Neural crest cell (in vitro differentiated cells): ENCODE results near the gene ABCB10. TPM values are rescaled to one million over a fixed set of nuclear protein-coding genes. Genes with fewer than 3 reads are reported as not detected.

Source experiments
- DNase-seq: peaks from one replicate; pipeline ENCODE4 v3.0.0; 2021; ENCODE audit warnings: low read depth, mixed read lengths, low spot score
- H3K27ac Mint-ChIP-seq: one replicate; pipeline ENCODE4 v1.8.0; 2021; ENCODE audit warnings: mild to moderate bottlenecking, mixed read lengths; ENCODE audit not compliant: unreplicated experiment
- H3K27me3 Mint-ChIP-seq: 2 replicates; pipeline ENCODE4 v1.8.0; 2021; ENCODE audit warnings: low read depth, mild to moderate bottlenecking, mixed read lengths
- H3K36me3 Mint-ChIP-seq: 2 replicates; pipeline ENCODE4 v1.8.0; 2021; ENCODE audit warnings: low read depth, mild to moderate bottlenecking, mixed read lengths
- H3K4me1 Mint-ChIP-seq: 2 replicates; pipeline ENCODE4 v1.8.0; 2021; ENCODE audit warnings: mixed read lengths
- H3K4me3 Mint-ChIP-seq: one replicate; pipeline ENCODE4 v1.8.0; 2021; ENCODE audit warnings: mild to moderate bottlenecking, mixed read lengths
- H3K9me3 Mint-ChIP-seq: 2 replicates; pipeline ENCODE4 v1.8.0; 2021; ENCODE audit warnings: mixed read lengths
- CTCF ChIP-seq: fragments of 200-600 bp; sonication (generic); conservative IDR thresholded peaks from 2 replicates; pipeline ENCODE4 v1.5.0; 2021; ENCODE audit warnings: antibody characterized with exemption, mild to moderate bottlenecking
- total RNA-seq: library from RNA; stranded (reverse); gene quantifications from 2 replicates; pipeline ENCODE4 v1.2.1, GENCODE V29; 2021

Gene ABCB10
- total RNA-seq, 1 donor from 2014 or later: 24.0 TPM

GRCh38 chr1:229578168-229579058 is 19.9 kb upstream of the ABCB10 start:
- DNase-seq: no peak
- Mint-ChIP-seq H3K9me3 (no peaks in the 10 kb centered on the region), H3K27ac (peak overlapping the region; percentile 91), H3K4me3 (no peak overlapping the region), H3K4me1 (peaks cover 18% of the 10 kb centered on the region), H3K27me3 (no peaks in the 10 kb centered on the region), H3K36me3 (no peaks in the 10 kb centered on the region)
- no peak for TF ChIP-seq CTCF

GRCh38 chr1:229574679-229575442 is 16.4 kb upstream of the ABCB10 start:
- Mint-ChIP-seq H3K9me3 (no peaks in the 10 kb centered on the region), H3K4me1 (peaks cover 14% of the 10 kb centered on the region), H3K27ac (no peak overlapping the region), H3K4me3 (no peak overlapping the region), H3K36me3 (no peaks in the 10 kb centered on the region), H3K27me3 (peaks cover 4% of the 10 kb centered on the region)
- no peak for DNase-seq
- TF ChIP-seq CTCF: no peak

- Mint-ChIP-seq H3K27ac (no peak overlapping the region), H3K36me3 (no peaks in the 10 kb centered on the region), H3K4me1 (no peaks in the 10 kb centered on the region), H3K27me3 (peaks cover 4% of the 10 kb centered on the region), H3K9me3 (no peaks in the 10 kb centered on the region), H3K4me3 (no peak overlapping the region)
- TF ChIP-seq CTCF: no peak
- DNase-seq: no peak
These were observed 13.8 kb upstream of the ABCB10 start for GRCh38 chr1:229572286-229572685.

- Mint-ChIP-seq H3K36me3 (no peaks in the 10 kb centered on the region), H3K27ac (no peak overlapping the region), H3K4me3 (no peak overlapping the region), H3K4me1 (no peaks in the 10 kb centered on the region), H3K27me3 (peaks cover 4% of the 10 kb centered on the region), H3K9me3 (no peaks in the 10 kb centered on the region)
- DNase-seq: no peak
- TF ChIP-seq CTCF: no peak
These were observed 12.5 kb upstream of the ABCB10 start for GRCh38 chr1:229570891-229571516.

- H3K4me1 Mint-ChIP-seq: no peaks in the 10 kb centered on the region
- H3K27me3 Mint-ChIP-seq: peaks cover 4% of the 10 kb centered on the region
- H3K4me3 Mint-ChIP-seq: no peak overlapping the region
- H3K36me3 Mint-ChIP-seq: no peaks in the 10 kb centered on the region
- no peak for DNase-seq
- H3K27ac Mint-ChIP-seq: no peak overlapping the region
- no peak for TF ChIP-seq CTCF
- no peaks in the 10 kb centered on the region for H3K9me3 Mint-ChIP-seq
These were observed 11.8 kb upstream of the ABCB10 start for GRCh38 chr1:229570305-229570704.
